Upper lobe of right lung (tissue), 1 donor: ENCODE measurements around the gene MEI4. TPM values are rescaled to one million over a fixed set of nuclear protein-coding genes. Genes with fewer than 3 reads are reported as not detected.

ENCODE experiments used
- ATAC-seq: fragments of 200-7000 bp; cut with Tn5 transposase; one replicate; pipeline ENCODE4 v1.9.1; 2020; ENCODE audit warnings: mild to moderate bottlenecking, moderate library complexity
- DNase-seq: peaks from one replicate; pipeline ENCODE4 v3.0.0-alpha.2; 2020
- H3K27ac ChIP-seq: fragments of 200-600 bp; one replicate; pipeline ENCODE4 v1.8.0; 2022
- H3K27me3 ChIP-seq: fragments of 200-600 bp; one replicate; pipeline ENCODE4 v1.8.0; 2022; ENCODE audit warnings: mild to moderate bottlenecking
- H3K36me3 ChIP-seq: fragments of 200-600 bp; one replicate; pipeline ENCODE4 v1.8.0; 2022
- H3K4me1 ChIP-seq: fragments of 200-600 bp; one replicate; pipeline ENCODE4 v1.8.0; 2022
- H3K4me3 ChIP-seq: fragments of 200-600 bp; one replicate; pipeline ENCODE4 v1.8.0; 2022; ENCODE audit warnings: mild to moderate bottlenecking
- H3K9me3 ChIP-seq: fragments of 200-600 bp; one replicate; pipeline ENCODE4 v1.8.0; 2022
- CTCF ChIP-seq: fragments of 200-600 bp; IDR thresholded peaks from one replicate; pipeline ENCODE4 v1.8.0; 2022; ENCODE audit warnings: antibody characterized with exemption
- intact Hi-C: fragments of 100-400 bp; cut with DNase I; formaldehyde crosslinking; loops from one replicate; pipeline ENCODE4 v1.11.0; 2022
- long read RNA-seq: library from polyadenylated mRNA; unstranded; transcript quantifications from one replicate; pipeline ENCODE4 v2.0.0, GENCODE V29; 2021
- total RNA-seq: library from RNA; stranded (reverse); fragmentation: NEBNext Ultra II Directional; extraction: Animal tissue kit (Norgen Biotek cat#: 25700); gene quantifications from one replicate; pipeline ENCODE4 v1.2.1, GENCODE V29; 2021
- donor health status: DM: no; HTN: yes; CAD: no; lungs with severe emphysema.

Gene MEI4
- not detected for total RNA-seq
- long read RNA-seq = 0 reads

- Histone ChIP-seq H3K36me3 (no peaks in the 10 kb centered on the region), H3K4me3 (no peak within 1 kb of the TSS), H3K9me3 (no peaks in the 10 kb centered on the region), H3K27me3 (no peaks in the 10 kb centered on the region), H3K27ac (no peak within 1 kb of the TSS), H3K4me1 (no peaks in the 10 kb centered on the region)
- ATAC-seq = no peak
- no peak for DNase-seq
- intact Hi-C loops = no loop called here
- no peak for TF ChIP-seq CTCF
Observed at GRCh38 chr6:77652739-77653138, at the start of gene MEI4. MEI4 (plus strand) TSS chr6:77653039; CDS start chr6:77690672, 37,633 bp downstream.

GRCh38 chr6:77604476-77604875 lies 48.4 kb upstream of the MEI4 start:
- Histone ChIP-seq H3K4me1 (no peaks in the 10 kb centered on the region), H3K36me3 (no peaks in the 10 kb centered on the region), H3K27ac (no peak overlapping the region), H3K27me3 (no peaks in the 10 kb centered on the region), H3K9me3 (no peaks in the 10 kb centered on the region), H3K4me3 (no peak overlapping the region)
- TF ChIP-seq CTCF = no peak
- no peak for ATAC-seq
- DNase-seq = no peak
- intact Hi-C loops = no loop called here

GRCh38 chr6:77607004-77607403 lies 45.8 kb upstream of the MEI4 start:
- H3K36me3 ChIP-seq = no peaks in the 10 kb centered on the region
- ATAC-seq = no peak
- no peak overlapping the region for H3K27ac ChIP-seq
- no peak for DNase-seq
- no peaks in the 10 kb centered on the region for H3K27me3 ChIP-seq
- TF ChIP-seq CTCF = no peak
- intact Hi-C loops = no loop called here
- no peaks in the 10 kb centered on the region for H3K9me3 ChIP-seq
- H3K4me3 ChIP-seq = no peak overlapping the region
- H3K4me1 ChIP-seq = no peaks in the 10 kb centered on the region

- Histone ChIP-seq H3K4me1 (no peaks in the 10 kb centered on the region), H3K9me3 (no peaks in the 10 kb centered on the region), H3K4me3 (no peak overlapping the region), H3K36me3 (no peaks in the 10 kb centered on the region), H3K27me3 (no peaks in the 10 kb centered on the region), H3K27ac (no peak overlapping the region)
- DNase-seq (no peak), ATAC-seq (no peak)
- intact Hi-C loops = no loop called here
- no peak for TF ChIP-seq CTCF
Observed at GRCh38 chr6:77609106-77609505, 43.7 kb upstream of the MEI4 start.

GRCh38 chr6:77619114-77619513 lies 33.7 kb upstream of the MEI4 start:
- intact Hi-C loops = no loop called here
- H3K4me1 ChIP-seq = no peaks in the 10 kb centered on the region
- no peak for DNase-seq
- no peaks in the 10 kb centered on the region for H3K36me3 ChIP-seq
- no peak for TF ChIP-seq CTCF
- H3K9me3 ChIP-seq = no peaks in the 10 kb centered on the region
- H3K27me3 ChIP-seq = no peaks in the 10 kb centered on the region
- no peak overlapping the region for H3K4me3 ChIP-seq
- ATAC-seq = no peak
- H3K27ac ChIP-seq = no peak overlapping the region

GRCh38 chr6:77620278-77620882 lies 32.5 kb upstream of the MEI4 start:
- intact Hi-C loops = no loop called here
- no peak for DNase-seq
- ATAC-seq = no peak
- H3K4me3 ChIP-seq = no peak overlapping the region
- H3K36me3 ChIP-seq = no peaks in the 10 kb centered on the region
- H3K4me1 ChIP-seq = no peaks in the 10 kb centered on the region
- no peak overlapping the region for H3K27ac ChIP-seq
- H3K27me3 ChIP-seq = no peaks in the 10 kb centered on the region
- TF ChIP-seq CTCF = peak; percentile 36
- no peaks in the 10 kb centered on the region for H3K9me3 ChIP-seq
